Endothelial cell (in vitro differentiated cells): ENCODE data around the gene PTPRN2. TPM values are rescaled to one million over a fixed set of nuclear protein-coding genes. Genes with fewer than 3 reads are reported as not detected.

Source experiments
- DNase-seq: peaks from one replicate; pipeline ENCODE4 v3.0.0; 2021; ENCODE audit warnings: low spot score
- H3K27ac Mint-ChIP-seq: one replicate; pipeline ENCODE4 v1.8.0; 2021; ENCODE audit warnings: mixed read lengths, inconsistent platforms; ENCODE audit not compliant: unreplicated experiment
- H3K27me3 Mint-ChIP-seq: one replicate; pipeline ENCODE4 v1.8.0; 2021; ENCODE audit warnings: mild to moderate bottlenecking, moderate library complexity, mixed read lengths, inconsistent platforms; ENCODE audit not compliant: unreplicated experiment
- H3K36me3 Mint-ChIP-seq: one replicate; pipeline ENCODE4 v1.8.0; 2021; ENCODE audit warnings: mild to moderate bottlenecking, low read depth, mixed read lengths, inconsistent platforms; ENCODE audit not compliant: unreplicated experiment
- H3K4me1 Mint-ChIP-seq: one replicate; pipeline ENCODE4 v1.8.0; 2021; ENCODE audit warnings: mild to moderate bottlenecking, mixed read lengths, inconsistent platforms; ENCODE audit not compliant: unreplicated experiment
- H3K4me3 Mint-ChIP-seq: one replicate; pipeline ENCODE4 v1.8.0; 2021; ENCODE audit warnings: mild to moderate bottlenecking, mixed read lengths, inconsistent platforms; ENCODE audit not compliant: unreplicated experiment
- H3K9me3 Mint-ChIP-seq: one replicate; pipeline ENCODE4 v1.8.0; 2021; ENCODE audit warnings: mixed read lengths, inconsistent platforms; ENCODE audit not compliant: unreplicated experiment
- total RNA-seq: library from RNA; stranded (reverse); fragmentation: NEBNext Ultra II Directional; extraction: Animal tissue kit (Norgen Biotek cat#: 25700); gene quantifications from one replicate; pipeline ENCODE4 v1.2.1, GENCODE V29; 2021; ENCODE audit not compliant: unreplicated experiment
- TF ChIP-seq, protein P1 (sequence below): fragments of 200-600 bp; sonication (generic); IDR thresholded peaks from one replicate; pipeline ENCODE4 v1.5.0; 2021; ENCODE audit warnings: antibody characterized with exemption; ENCODE audit not compliant: unreplicated experiment

PTPRN2 gene
- total RNA-seq, 1 donor from 2014 or later: 0.18 TPM

DNA sequence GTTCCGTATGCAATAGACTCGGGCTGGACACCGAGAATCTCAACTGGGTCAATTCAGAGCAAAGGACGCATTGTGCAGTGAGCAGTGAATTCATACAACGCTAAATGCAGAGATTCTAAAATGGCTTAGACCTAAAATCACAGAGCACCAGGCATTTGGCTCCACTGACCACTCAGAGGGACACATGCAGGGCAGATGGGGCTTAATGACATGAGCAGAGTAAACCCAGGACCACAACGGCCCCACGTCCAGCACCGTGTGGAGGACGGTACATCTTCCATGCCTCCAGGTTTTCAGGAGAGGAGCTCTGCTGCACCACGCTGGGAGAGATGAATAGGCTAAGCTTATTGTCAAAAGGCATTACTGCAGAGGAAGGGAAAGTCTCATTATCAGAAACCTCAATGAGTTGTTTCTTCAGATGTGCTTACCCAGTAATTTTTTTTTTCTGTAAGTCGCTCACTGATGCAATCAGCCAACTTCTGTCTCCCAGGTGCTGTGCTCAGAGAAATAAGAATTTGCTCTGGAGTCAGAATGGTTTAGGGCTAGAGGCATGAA, 555.0 kb downstream of the PTPRN2 start:
- DNase-seq: no peak
- Mint-ChIP-seq H3K27me3 (peaks cover 12% of the 10 kb centered on the region), H3K4me1 (no peaks in the 10 kb centered on the region), H3K4me3 (no peak overlapping the region), H3K9me3 (peaks cover 60% of the 10 kb centered on the region), H3K36me3 (peaks cover 44% of the 10 kb centered on the region), H3K27ac (no peak overlapping the region)
- TF ChIP-seq, protein P1, sequence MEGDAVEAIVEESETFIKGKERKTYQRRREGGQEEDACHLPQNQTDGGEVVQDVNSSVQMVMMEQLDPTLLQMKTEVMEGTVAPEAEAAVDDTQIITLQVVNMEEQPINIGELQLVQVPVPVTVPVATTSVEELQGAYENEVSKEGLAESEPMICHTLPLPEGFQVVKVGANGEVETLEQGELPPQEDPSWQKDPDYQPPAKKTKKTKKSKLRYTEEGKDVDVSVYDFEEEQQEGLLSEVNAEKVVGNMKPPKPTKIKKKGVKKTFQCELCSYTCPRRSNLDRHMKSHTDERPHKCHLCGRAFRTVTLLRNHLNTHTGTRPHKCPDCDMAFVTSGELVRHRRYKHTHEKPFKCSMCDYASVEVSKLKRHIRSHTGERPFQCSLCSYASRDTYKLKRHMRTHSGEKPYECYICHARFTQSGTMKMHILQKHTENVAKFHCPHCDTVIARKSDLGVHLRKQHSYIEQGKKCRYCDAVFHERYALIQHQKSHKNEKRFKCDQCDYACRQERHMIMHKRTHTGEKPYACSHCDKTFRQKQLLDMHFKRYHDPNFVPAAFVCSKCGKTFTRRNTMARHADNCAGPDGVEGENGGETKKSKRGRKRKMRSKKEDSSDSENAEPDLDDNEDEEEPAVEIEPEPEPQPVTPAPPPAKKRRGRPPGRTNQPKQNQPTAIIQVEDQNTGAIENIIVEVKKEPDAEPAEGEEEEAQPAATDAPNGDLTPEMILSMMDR: no peak

DNA sequence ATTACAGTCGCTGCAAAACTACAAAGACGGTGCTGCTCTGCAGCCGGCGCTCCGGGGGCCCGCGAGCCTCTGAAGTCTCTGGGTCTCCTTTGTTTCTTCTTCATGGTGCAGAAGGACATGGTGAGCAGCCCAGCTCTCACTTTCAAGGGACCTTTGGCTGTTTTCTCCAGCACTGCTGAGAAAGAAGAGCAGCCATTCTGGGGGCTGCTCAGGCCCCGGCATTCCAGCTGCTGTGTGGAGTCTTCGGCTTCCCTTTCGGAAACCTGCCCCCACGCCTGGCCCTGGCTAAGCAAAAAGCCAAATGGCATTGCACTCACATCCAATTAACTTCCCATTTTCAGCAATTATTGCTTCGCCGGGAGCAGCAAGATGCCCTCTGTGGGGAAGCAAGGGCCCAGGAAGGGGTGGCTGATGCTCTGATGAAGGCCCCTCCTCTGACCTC, 555.7 kb downstream of the PTPRN2 start:
- peaks cover 49% of the 10 kb centered on the region for H3K36me3 Mint-ChIP-seq
- H3K9me3 Mint-ChIP-seq: peaks cover 64% of the 10 kb centered on the region
- TF ChIP-seq, protein P1: no peak
- peaks cover 15% of the 10 kb centered on the region for H3K27me3 Mint-ChIP-seq
- H3K4me1 Mint-ChIP-seq: no peaks in the 10 kb centered on the region
- no peak for DNase-seq
- peak overlapping the region; percentile 13 for H3K4me3 Mint-ChIP-seq
- H3K27ac Mint-ChIP-seq: no peak overlapping the region

DNA sequence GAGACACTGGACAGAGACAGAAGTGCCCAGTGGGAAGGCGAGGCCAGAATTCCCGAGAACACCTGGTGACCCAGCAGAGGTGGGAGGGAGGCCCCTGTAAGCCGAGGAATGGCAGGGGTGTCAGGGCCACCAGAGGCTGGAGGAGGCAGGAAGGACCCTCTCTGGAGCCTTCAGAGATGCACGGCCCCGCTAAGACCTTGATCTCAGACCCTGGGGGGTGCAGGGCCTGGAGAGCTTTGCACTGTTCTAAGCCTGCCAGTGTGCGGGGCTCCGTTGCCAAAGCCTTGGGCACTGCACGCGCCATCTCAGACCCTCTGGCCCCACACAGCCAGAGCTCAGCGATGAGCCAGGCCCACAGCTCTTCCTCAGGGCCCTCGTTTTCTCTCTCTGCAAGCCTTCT, 557.1 kb downstream of the PTPRN2 start:
- Mint-ChIP-seq H3K27me3 (peaks cover 15% of the 10 kb centered on the region), H3K4me1 (no peaks in the 10 kb centered on the region), H3K27ac (no peak overlapping the region), H3K9me3 (peaks cover 67% of the 10 kb centered on the region), H3K36me3 (peaks cover 58% of the 10 kb centered on the region), H3K4me3 (no peak overlapping the region)
- TF ChIP-seq, protein P1: no peak
- DNase-seq: no peak

DNA sequence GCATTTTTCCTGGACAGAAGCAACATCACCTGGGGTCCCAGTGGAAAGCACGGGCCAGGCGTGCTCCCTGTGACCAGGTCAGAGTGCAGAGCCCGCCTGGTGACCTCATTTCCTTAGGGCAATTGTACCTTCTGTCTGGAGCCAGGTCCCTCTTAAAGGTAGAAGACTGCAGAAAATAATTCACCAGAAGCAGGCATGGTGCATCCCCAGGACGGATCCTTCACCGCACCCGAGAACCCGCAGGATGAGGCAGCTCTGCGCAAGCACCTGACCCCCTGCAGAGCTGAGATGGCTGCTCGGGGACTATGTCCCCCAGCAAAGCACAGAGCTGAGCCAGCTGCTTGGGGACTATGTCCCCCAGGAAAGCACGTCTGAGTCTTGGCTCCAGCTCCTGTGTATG, 557.6 kb downstream of the PTPRN2 start:
- TF ChIP-seq, protein P1: no peak
- H3K4me3 Mint-ChIP-seq: no peak overlapping the region
- H3K9me3 Mint-ChIP-seq: peaks cover 65% of the 10 kb centered on the region
- H3K4me1 Mint-ChIP-seq: no peaks in the 10 kb centered on the region
- H3K36me3 Mint-ChIP-seq: peaks cover 56% of the 10 kb centered on the region
- no peak for DNase-seq
- H3K27me3 Mint-ChIP-seq: peaks cover 15% of the 10 kb centered on the region
- H3K27ac Mint-ChIP-seq: no peak overlapping the region

DNA sequence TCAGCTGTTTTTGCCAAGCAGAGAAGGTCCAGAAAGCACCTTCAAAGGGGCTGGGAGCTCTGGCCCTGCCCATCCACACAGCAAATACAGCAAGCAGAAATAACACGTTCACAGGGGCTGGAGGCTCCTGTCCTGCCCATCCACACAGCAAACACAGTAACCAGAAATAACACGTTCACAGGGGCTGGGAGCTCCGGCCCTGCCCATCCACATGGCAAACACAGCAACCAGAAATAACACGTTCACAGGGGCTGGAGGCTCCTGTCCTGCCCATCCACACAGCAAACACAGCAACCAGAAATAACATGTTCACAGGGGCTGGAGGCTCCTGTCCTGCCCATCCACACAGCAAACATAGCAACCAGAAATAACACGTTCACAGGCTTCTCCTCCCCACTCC, 558.1 kb downstream of the PTPRN2 start:
- DNase-seq: no peak
- Mint-ChIP-seq H3K36me3 (peaks cover 53% of the 10 kb centered on the region), H3K4me3 (no peak overlapping the region), H3K27me3 (peaks cover 15% of the 10 kb centered on the region), H3K27ac (no peak overlapping the region), H3K4me1 (no peaks in the 10 kb centered on the region), H3K9me3 (peaks cover 65% of the 10 kb centered on the region)
- TF ChIP-seq, protein P1: no peak
